ENCODE measurements around the gene PTGIS. TPM values are rescaled to one million over a fixed set of nuclear protein-coding genes. Genes with fewer than 3 reads are reported as not detected.

The PTGIS gene
- total and polyA plus RNA-seq, 12 donors, result 6.5 to 66.8 (median 20.2) TPM

DNA sequence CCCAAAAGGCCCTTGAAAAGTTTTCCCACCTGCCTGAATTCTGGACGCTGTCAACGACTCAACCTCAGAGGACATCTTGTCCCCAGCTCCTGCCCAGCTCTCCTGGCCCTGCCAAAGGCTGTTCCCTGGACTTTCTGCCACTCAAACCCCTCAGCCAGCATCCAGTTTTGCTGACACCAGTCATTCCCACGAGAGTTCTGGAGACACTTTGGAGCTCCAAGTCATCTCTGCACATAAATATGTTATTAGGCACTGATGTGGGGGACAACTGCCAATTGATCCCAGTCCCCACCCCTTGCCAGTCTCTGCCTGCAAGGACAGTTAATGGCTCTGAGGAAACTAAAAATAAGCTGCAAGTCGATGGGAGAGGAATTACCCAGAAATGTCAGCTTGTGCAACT is 46.6 kb downstream of the PTGIS start:
- DNase-seq (no peak), ATAC-seq (no peak)
- H3K4me1 ChIP-seq, result no peaks in the 10 kb centered on the region
- H3K27ac ChIP-seq, result no peak overlapping the region
- TF ChIP-seq CTCF (IDR thresholded peaks at IDR 0.05), result no peak
- 59 to 71% methylated on average over 4 of the region's 4 CpGs for WGBS, 2 donors
- H3K9me3 ChIP-seq, result no peaks in the 10 kb centered on the region
- H3K27me3 ChIP-seq, result peaks cover 0 to 2% (median 0%) of the 10 kb centered on the region in 7 donors
- peaks cover 0 to 35% (median 0%) of the 10 kb centered on the region in 9 donors for H3K36me3 ChIP-seq
- intact Hi-C loops (cut with DNase I), result no loop called here
- H3K4me3 ChIP-seq, result no peak overlapping the region

- Histone ChIP-seq H3K4me3 (no peak overlapping the region), H3K27ac (no peak overlapping the region), H3K27me3 (peaks cover 0 to 2% (median 0%) of the 10 kb centered on the region in 7 donors), H3K36me3 (peaks cover 0 to 40% (median 0%) of the 10 kb centered on the region in 9 donors), H3K4me1 (no peaks in the 10 kb centered on the region), H3K9me3 (no peaks in the 10 kb centered on the region)
- no peak for ATAC-seq
- DNase-seq, result no peak
- intact Hi-C loops (cut with DNase I), result no loop called here
- no peak for TF ChIP-seq CTCF (IDR thresholded peaks at IDR 0.05)
- 79 to 89% methylated on average over 5 of the region's 5 CpGs for WGBS, 2 donors
These were observed 48.1 kb downstream of the PTGIS start for GRCh38 chr20:49519777-49520359.

DNA sequence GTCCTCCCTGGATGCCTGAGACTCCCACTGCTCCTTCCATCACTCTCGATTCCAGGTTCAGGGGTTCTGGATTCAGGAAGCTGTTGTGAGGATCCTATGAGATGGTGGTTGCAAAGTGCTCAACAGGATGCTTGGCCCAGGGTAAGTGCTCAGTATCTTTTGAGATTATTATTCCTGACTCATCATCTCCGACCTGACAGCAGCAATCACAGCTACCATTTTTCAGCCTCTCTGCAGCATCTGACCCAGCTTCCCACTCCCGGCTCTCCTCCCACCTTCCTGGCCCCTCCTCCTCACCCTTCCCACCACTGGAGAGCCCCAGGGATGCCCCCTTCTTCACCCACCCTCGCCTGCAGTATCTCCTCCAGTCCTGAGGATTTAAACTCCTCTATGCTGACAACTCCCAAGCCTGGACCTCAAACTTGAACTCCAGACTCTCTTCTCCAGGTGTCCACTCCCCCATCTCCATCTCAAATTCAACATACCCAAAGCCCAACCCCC is 48.7 kb downstream of the PTGIS start:
- ATAC-seq (no peak), DNase-seq (no peak)
- Histone ChIP-seq H3K27ac (no peak overlapping the region), H3K27me3 (peaks cover 0 to 2% (median 0%) of the 10 kb centered on the region in 7 donors), H3K4me1 (no peaks in the 10 kb centered on the region), H3K36me3 (peaks cover 0 to 41% (median 0%) of the 10 kb centered on the region in 9 donors), H3K9me3 (no peaks in the 10 kb centered on the region), H3K4me3 (no peak overlapping the region)
- no peak for TF ChIP-seq CTCF (IDR thresholded peaks at IDR 0.05)
- 55 to 64% methylated on average over 4 of the region's 4 CpGs for WGBS, 2 donors
- intact Hi-C loops (cut with DNase I), result no loop called here

DNA sequence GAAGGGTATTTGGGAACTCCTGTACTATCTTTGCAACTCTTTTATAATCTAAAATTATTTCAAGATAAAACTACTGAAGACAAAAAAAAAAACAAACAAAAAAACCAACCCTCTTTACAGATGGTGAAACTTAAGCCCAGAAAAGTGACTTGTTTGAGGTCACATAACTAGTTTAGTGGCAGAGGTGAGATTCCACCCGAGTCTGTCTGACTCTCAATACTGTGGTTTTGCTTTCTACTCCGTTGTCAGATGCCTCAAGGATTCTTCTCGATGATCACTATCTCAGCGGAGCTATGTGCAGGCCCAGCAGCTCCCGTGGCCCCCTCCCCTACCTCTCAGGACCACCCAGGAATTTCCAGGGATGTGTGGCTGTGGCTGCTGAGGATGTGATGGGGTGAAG is 49.4 kb downstream of the PTGIS start:
- intact Hi-C loops (cut with DNase I), result no loop called here
- 66 to 68% methylated on average over 5 of the region's 5 CpGs for WGBS, 2 donors
- no peak overlapping the region for H3K27ac ChIP-seq
- no peak for DNase-seq
- no peak overlapping the region for H3K4me3 ChIP-seq
- no peaks in the 10 kb centered on the region for H3K9me3 ChIP-seq
- no peaks in the 10 kb centered on the region for H3K4me1 ChIP-seq
- peaks cover 0 to 2% (median 0%) of the 10 kb centered on the region in 7 donors for H3K27me3 ChIP-seq
- ATAC-seq, result no peak
- TF ChIP-seq CTCF (IDR thresholded peaks at IDR 0.05), result no peak
- H3K36me3 ChIP-seq, result peaks cover 0 to 39% (median 0%) of the 10 kb centered on the region in 9 donors

All from heart right ventricle (tissue), 16 donors.